HCT116 (cell line): ENCODE data around the gene TWIST2.

Experiments
- EZH2 ChIP-seq: fragments of 200-600 bp; sonication (generic); IDR thresholded peaks from 2 replicates; pipeline ENCODE4 v1.6.1; 2017; ENCODE audit warnings: antibody characterized with exemption, mixed run types
- POLR2A ChIP-seq: IDR thresholded peaks from 2 replicates; pipeline ENCODE4 v1.7.0; 2011; ENCODE audit warnings: borderline replicate concordance; ENCODE audit not compliant: insufficient read depth, insufficient read length; ENCODE audit errors: extremely low read depth

- TF ChIP-seq EZH2 = no peak
- TF ChIP-seq POLR2A = no peak
Observed at GRCh38 chr2:238822955-238823354, 24.9 kb upstream of the TWIST2 start.
